HL-60 (cell line): ENCODE data around the gene BIN1.

Experiments used
- DNase-seq, 2 experiments: peaks; one replicate each; pipeline ENCODE4 v3.0.0-alpha.2; 2010 to 2020; ENCODE audit warnings: low read depth in 1 of 2, low spot score in 1 of 2
- H3K27ac ChIP-seq: fragments of 250-450 bp; sonication (Bioruptor Pico); replicated peaks from 2 replicates; pipeline ENCODE4 v1.5.1; 2020; ENCODE audit warnings: mild to moderate bottlenecking, moderate library complexity
- H3K27me3 ChIP-seq: fragments of 250-450 bp; sonication (Bioruptor Pico); 2 replicates; pipeline ENCODE4 v1.5.1; 2021; ENCODE audit warnings: mild to moderate bottlenecking, moderate library complexity; ENCODE audit not compliant: insufficient read depth, poor library complexity, severe bottlenecking
- H3K4me3 ChIP-seq: replicated peaks from 2 replicates; pipeline ENCODE4 v1.5.1; 2011; ENCODE audit warnings: mild to moderate bottlenecking, control low read depth, low read length; ENCODE audit not compliant: insufficient read depth
- GABPA ChIP-seq: IDR thresholded peaks from 2 replicates; pipeline ENCODE4 v1.6.1; 2012; ENCODE audit warnings: low read depth
- POLR2AphosphoS5 ChIP-seq: IDR thresholded peaks from 2 replicates; pipeline ENCODE4 v1.6.1; 2012; ENCODE audit warnings: low read depth
- SPI1 ChIP-seq: IDR thresholded peaks from 2 replicates; pipeline ENCODE4 v1.6.1; 2012; ENCODE audit warnings: low read depth, mild to moderate bottlenecking, borderline replicate concordance
- TF ChIP-seq, protein P1 (sequence below): IDR thresholded peaks from one replicate; pipeline ENCODE4 v1.5.1; 2011; ENCODE audit warnings: low read length, control low read depth, inconsistent platforms; ENCODE audit not compliant: insufficient read depth
- TF ChIP-seq, protein P2 (sequence below): IDR thresholded peaks from 2 replicates; pipeline ENCODE4 v1.6.1; 2012; ENCODE audit warnings: low read depth; ENCODE audit not compliant: insufficient replicate concordance

BIN1 gene

DNA sequence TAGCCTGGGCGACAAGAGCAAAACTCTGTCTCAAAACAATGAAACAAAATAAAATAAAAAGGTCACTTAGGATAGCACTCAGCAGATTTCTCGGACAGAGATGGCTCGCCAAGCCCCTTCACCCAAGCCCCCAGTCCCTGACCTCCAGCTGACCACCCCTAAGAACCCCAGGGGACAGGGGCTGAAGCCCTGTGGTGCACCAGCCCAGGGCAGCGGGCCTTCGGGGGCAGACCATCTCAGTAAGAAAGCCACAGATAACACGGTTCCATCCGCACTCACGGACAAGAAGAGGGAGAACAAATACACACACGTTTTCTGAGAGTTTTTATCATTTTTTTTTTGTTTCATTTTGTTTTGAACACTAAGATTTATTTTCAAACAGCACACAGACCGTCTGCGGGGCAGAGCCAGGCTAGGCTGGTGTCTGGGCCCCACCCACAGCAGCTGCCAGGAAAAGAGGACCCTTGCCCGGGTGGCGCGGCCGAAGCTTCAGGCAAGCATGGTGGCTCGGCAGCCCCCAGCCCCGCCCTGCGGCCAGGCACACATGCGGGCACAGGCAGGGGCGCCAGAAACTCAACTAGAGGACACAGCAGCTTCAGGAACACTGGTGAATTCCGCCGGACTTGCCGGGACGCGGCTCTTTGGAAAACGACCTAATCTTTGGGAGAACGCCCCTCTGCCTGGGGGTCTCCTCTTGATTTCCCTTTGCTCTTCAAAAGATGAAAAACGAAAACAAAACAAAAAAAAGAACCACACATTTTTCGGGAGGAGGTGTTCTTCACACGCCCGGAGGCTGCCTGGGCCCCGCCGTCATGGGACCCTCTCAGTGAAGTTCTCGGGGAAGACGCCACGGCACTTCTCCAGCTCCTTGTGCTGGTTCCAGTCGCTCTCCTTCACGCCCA, 59.0 kb downstream of the BIN1 start:
- no peak for TF ChIP-seq GABPA
- TF ChIP-seq, protein P1, sequence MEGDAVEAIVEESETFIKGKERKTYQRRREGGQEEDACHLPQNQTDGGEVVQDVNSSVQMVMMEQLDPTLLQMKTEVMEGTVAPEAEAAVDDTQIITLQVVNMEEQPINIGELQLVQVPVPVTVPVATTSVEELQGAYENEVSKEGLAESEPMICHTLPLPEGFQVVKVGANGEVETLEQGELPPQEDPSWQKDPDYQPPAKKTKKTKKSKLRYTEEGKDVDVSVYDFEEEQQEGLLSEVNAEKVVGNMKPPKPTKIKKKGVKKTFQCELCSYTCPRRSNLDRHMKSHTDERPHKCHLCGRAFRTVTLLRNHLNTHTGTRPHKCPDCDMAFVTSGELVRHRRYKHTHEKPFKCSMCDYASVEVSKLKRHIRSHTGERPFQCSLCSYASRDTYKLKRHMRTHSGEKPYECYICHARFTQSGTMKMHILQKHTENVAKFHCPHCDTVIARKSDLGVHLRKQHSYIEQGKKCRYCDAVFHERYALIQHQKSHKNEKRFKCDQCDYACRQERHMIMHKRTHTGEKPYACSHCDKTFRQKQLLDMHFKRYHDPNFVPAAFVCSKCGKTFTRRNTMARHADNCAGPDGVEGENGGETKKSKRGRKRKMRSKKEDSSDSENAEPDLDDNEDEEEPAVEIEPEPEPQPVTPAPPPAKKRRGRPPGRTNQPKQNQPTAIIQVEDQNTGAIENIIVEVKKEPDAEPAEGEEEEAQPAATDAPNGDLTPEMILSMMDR = no peak
- TF ChIP-seq POLR2AphosphoS5 = no peak
- no peak for TF ChIP-seq SPI1
- TF ChIP-seq, protein P2, sequence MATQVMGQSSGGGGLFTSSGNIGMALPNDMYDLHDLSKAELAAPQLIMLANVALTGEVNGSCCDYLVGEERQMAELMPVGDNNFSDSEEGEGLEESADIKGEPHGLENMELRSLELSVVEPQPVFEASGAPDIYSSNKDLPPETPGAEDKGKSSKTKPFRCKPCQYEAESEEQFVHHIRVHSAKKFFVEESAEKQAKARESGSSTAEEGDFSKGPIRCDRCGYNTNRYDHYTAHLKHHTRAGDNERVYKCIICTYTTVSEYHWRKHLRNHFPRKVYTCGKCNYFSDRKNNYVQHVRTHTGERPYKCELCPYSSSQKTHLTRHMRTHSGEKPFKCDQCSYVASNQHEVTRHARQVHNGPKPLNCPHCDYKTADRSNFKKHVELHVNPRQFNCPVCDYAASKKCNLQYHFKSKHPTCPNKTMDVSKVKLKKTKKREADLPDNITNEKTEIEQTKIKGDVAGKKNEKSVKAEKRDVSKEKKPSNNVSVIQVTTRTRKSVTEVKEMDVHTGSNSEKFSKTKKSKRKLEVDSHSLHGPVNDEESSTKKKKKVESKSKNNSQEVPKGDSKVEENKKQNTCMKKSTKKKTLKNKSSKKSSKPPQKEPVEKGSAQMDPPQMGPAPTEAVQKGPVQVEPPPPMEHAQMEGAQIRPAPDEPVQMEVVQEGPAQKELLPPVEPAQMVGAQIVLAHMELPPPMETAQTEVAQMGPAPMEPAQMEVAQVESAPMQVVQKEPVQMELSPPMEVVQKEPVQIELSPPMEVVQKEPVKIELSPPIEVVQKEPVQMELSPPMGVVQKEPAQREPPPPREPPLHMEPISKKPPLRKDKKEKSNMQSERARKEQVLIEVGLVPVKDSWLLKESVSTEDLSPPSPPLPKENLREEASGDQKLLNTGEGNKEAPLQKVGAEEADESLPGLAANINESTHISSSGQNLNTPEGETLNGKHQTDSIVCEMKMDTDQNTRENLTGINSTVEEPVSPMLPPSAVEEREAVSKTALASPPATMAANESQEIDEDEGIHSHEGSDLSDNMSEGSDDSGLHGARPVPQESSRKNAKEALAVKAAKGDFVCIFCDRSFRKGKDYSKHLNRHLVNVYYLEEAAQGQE = no peak
- H3K27me3 ChIP-seq = no peaks in the 10 kb centered on the region
- H3K27ac ChIP-seq = no peak overlapping the region
- H3K4me3 ChIP-seq = no peak overlapping the region
- DNase-seq = no peak

DNA sequence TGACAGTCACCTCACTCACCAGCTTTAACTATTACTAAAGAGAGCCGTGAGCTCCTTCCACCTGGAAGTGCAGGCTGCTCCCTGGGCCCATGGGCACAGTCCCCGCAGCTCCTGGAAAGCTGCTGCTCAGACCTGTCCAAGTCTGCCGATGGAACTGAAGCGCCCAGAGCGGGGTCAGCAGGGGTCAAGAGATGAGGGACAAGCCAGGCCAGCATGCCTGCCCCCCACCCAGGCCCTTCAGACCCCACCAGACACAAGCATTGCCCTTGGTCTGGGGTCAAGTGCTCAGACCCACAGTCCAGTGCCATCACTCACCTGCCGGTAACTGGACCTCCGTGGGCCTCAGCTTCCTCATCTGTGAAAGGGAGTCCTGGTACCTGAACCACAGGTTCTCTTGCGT, 59.9 kb downstream of the BIN1 start:
- Histone ChIP-seq H3K27ac (no peak overlapping the region), H3K4me3 (no peak overlapping the region), H3K27me3 (no peaks in the 10 kb centered on the region)
- TF ChIP-seq SPI1 (no peak), GABPA (no peak), POLR2AphosphoS5 (no peak)
- TF ChIP-seq, protein P1 = no peak
- TF ChIP-seq, protein P2 = no peak
- DNase-seq = no peak

DNA sequence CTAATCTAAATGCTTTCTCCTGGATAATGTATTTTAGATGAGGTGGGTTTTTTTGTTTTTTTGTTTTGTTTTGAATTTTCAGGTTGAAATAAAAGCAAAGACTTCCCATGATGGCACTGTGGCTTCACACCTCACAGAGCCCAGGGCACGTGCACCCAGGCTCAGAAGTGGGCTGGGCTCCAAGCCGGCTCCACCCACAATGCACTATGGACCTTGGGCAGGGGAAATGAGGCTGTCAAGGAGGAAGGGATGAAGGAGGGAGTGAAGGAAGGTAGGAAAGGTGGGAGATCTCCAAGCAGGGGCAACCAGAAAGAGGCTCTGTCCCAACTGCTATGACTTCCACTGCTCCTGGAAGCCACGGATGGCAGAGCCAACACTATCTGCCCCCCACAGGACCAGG, 60.4 kb downstream of the BIN1 start:
- H3K27me3 ChIP-seq = no peaks in the 10 kb centered on the region
- no peak for DNase-seq

More for the DNA sequence above, 60.4 kb downstream of the BIN1 start:
- Histone ChIP-seq H3K4me3 (no peak overlapping the region), H3K27ac (no peak overlapping the region)
- no peak for TF ChIP-seq GABPA
- TF ChIP-seq, protein P1 = no peak
- TF ChIP-seq POLR2AphosphoS5 = no peak
- TF ChIP-seq, protein P2 = no peak
- TF ChIP-seq SPI1 = no peak
